ENCODE measurements around the gene C11orf21.

Gene C11orf21

GRCh38 chr11:2258501-2259465 is 42.9 kb downstream of the C11orf21 start:
- no peak for DNase-seq

- DNase-seq = no peak
These were observed 44.6 kb downstream of the C11orf21 start for GRCh38 chr11:2256951-2257700.

- no peak for DNase-seq
These were observed 45.3 kb downstream of the C11orf21 start for GRCh38 chr11:2256293-2256913.

GRCh38 chr11:2252018-2252417 is 49.7 kb downstream of the C11orf21 start:
- DNase-seq = no peak

GRCh38 chr11:2251138-2251537 is 50.6 kb downstream of the C11orf21 start:
- DNase-seq = no peak

GRCh38 chr11:2250485-2250884 is 51.2 kb downstream of the C11orf21 start:
- no peak for DNase-seq

- DNase-seq = no peak
These were observed 51.7 kb downstream of the C11orf21 start for GRCh38 chr11:2250041-2250440.

- no peak for DNase-seq
These were observed 52.4 kb downstream of the C11orf21 start for GRCh38 chr11:2249189-2249916.

- DNase-seq = no peak
These were observed 53.0 kb downstream of the C11orf21 start for GRCh38 chr11:2248762-2249161.

- DNase-seq = no peak
These were observed 53.5 kb downstream of the C11orf21 start for GRCh38 chr11:2248242-2248641.

GRCh38 chr11:2247496-2247895 is 54.2 kb downstream of the C11orf21 start:
- DNase-seq = no peak

Data from CD4-positive, alpha-beta T cell treated with Interleukin-15 for 1 hour (primary cell).